Keratinocyte (primary cell): ENCODE data around the gene ZNF79. TPM values are rescaled to one million over a fixed set of nuclear protein-coding genes. Genes with fewer than 3 reads are reported as not detected.

ENCODE experiments used
- DNase-seq: peaks from one replicate; pipeline ENCODE4 v3.0.0-alpha.2; 2011; ENCODE audit warnings: low read depth, missing footprints, low spot score
- FAIRE-seq: peaks from 2 replicates; lab custom pipeline; 2011; peaks lifted over from hg19 to GRCh38; lab: Jason Lieb, UNC
- H2AFZ ChIP-seq: 2 replicates; pipeline ENCODE4 v1.6.0; 2012; ENCODE audit warnings: low read length, control low read depth, inconsistent platforms; ENCODE audit not compliant: control insufficient read depth
- H3K27ac ChIP-seq: 2 replicates; pipeline ENCODE4 v1.5.1; 2011; ENCODE audit warnings: low read length; ENCODE audit not compliant: control insufficient read depth, insufficient read depth
- H3K27me3 ChIP-seq: 3 replicates; pipeline ENCODE4 v1.6.0; 2011; ENCODE audit warnings: low read length; ENCODE audit not compliant: control insufficient read depth, insufficient read depth; ENCODE audit errors: extremely low read depth
- H3K36me3 ChIP-seq, 2 experiments: 2 replicates in 1 of 2; 3 replicates in 1 of 2; pipeline ENCODE4 v1.5.1; 2011; ENCODE audit warnings: low read length in 2 of 2, mild to moderate bottlenecking in 1 of 2; ENCODE audit not compliant: control insufficient read depth in 2 of 2, insufficient read depth in 2 of 2; ENCODE audit errors: extremely low read depth in 1 of 2
- H3K4me1 ChIP-seq: 3 replicates; pipeline ENCODE4 v1.5.1; 2011; ENCODE audit warnings: low read length; ENCODE audit not compliant: control insufficient read depth, insufficient read depth; ENCODE audit errors: extremely low read depth
- H3K4me2 ChIP-seq: 3 replicates; pipeline ENCODE4 v1.6.0; 2011; ENCODE audit warnings: low read depth, low read length; ENCODE audit not compliant: control insufficient read depth, insufficient read depth; ENCODE audit errors: extremely low read depth
- H3K4me3 ChIP-seq, 3 experiments: fragments of 200-600 bp in 1 of 3; sonication (generic) in 1 of 3; 2 replicates in 2 of 3; 3 replicates in 1 of 3; pipeline ENCODE4 v1.5.1; 2011 to 2016; ENCODE audit warnings: low read length in 3 of 3, mild to moderate bottlenecking in 3 of 3, control low read depth in 2 of 3, inconsistent platforms in 1 of 3, low read depth in 1 of 3, mixed read lengths in 1 of 3, mixed run types in 1 of 3, moderate library complexity in 1 of 3; ENCODE audit not compliant: control insufficient read depth in 2 of 3, insufficient read depth in 2 of 3; ENCODE audit errors: extremely low read depth in 1 of 3
- H3K79me2 ChIP-seq: 2 replicates; pipeline ENCODE4 v1.6.0; 2012; ENCODE audit warnings: low read length; ENCODE audit not compliant: control insufficient read depth, insufficient read depth
- H3K9ac ChIP-seq: 3 replicates; pipeline ENCODE4 v1.6.0; 2011; ENCODE audit warnings: low read length; ENCODE audit not compliant: control insufficient read depth, insufficient read depth; ENCODE audit errors: extremely low read depth
- H3K9me1 ChIP-seq: 3 replicates; pipeline ENCODE4 v1.6.0; 2011; ENCODE audit warnings: low read length; ENCODE audit not compliant: control insufficient read depth, insufficient read depth; ENCODE audit errors: extremely low read depth
- H3K9me3 ChIP-seq: 2 replicates; pipeline ENCODE4 v1.5.1; 2012; ENCODE audit warnings: low read depth, low read length; ENCODE audit not compliant: control insufficient read depth
- H4K20me1 ChIP-seq: 3 replicates; pipeline ENCODE4 v1.6.0; 2011; ENCODE audit warnings: low read length; ENCODE audit not compliant: control insufficient read depth, insufficient read depth; ENCODE audit errors: extremely low read depth
- EZH2 ChIP-seq: IDR thresholded peaks from one replicate; pipeline ENCODE4 v1.6.1; 2012; ENCODE audit warnings: inconsistent platforms, mild to moderate bottlenecking, low read length, moderate library complexity
- dilution Hi-C: fragments of 300-500 bp; cut with MboI; formaldehyde crosslinking; loops from one replicate; pipeline ENCODE4 v1.7.0; 2020; ENCODE audit warnings: low sequenced_read_pairs; ENCODE audit not compliant: extremely low pct_ligation_motif_present
- polyA plus RNA-seq, 5 experiments: library from polyadenylated mRNA; depleted of rRNA in 3 of 5; stranded (reverse) in 3 of 5; stranded (forward) in 1 of 5; unstranded in 1 of 5; fragments of >200 nt; gene quantifications; 1 replicate in 1 of 5; 2 replicates in 3 of 5; 3 replicates in 1 of 5; pipeline versions ENCODE4 v1.2.1 to v1.2.3, GENCODE V29; 2011 to 2012; ENCODE audit warnings: missing spikeins in 2 of 5, low read depth in 1 of 5, low replicate concordance in 1 of 5
- TF ChIP-seq, protein P1 (sequence below), 3 experiments: IDR thresholded peaks in 1 of 3; conservative IDR thresholded peaks in 1 of 3; optimal IDR thresholded peaks in 1 of 3; 2 replicates in 2 of 3; 3 replicates in 1 of 3; pipeline versions ENCODE3 to v1.5.1; 2011; ENCODE audit warnings: low read length in 3 of 3, mild to moderate bottlenecking in 3 of 3, moderate library complexity in 2 of 3, control low read depth in 1 of 3, inconsistent platforms in 1 of 3; ENCODE audit not compliant: insufficient read depth in 2 of 3; ENCODE audit errors: extremely low read depth in 1 of 3

Gene ZNF79
- polyA plus RNA-seq, 1 donor (not counting 4 experiments of a cell fraction or from before 2014, with no cell fraction given): 4.8 TPM

DNA sequence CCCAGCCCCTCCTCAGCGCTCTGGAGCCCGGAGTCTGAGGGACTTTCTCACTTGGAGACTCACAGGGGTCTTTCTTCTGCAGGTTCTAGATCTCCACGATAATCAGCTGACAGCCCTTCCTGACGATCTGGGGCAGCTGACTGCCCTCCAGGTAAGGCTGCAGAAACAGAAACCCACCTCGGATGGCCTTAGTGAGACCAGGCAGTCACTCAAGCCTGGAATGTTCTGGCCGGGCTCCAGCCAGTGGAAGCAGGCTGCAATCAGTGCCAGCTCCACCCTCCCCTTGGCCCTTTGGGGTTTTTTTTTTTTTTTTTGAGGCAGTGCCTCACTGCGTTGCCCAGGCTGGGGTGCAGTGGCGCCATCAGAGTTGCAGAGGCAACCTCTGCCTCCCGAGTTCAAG, 34.7 kb downstream of the ZNF79 start:
- Histone ChIP-seq H3K4me2 (no peak overlapping the region), H4K20me1 (peaks cover 3% of the 10 kb centered on the region), H3K4me1 (no peaks in the 10 kb centered on the region), H3K79me2 (no peaks in the 10 kb centered on the region), H3K36me3 (peaks cover 22 to 36% of the 10 kb centered on the region in 2 experiments), H3K4me3 (no peak overlapping the region), H3K9me3 (no peaks in the 10 kb centered on the region), H2AFZ (no peak overlapping the region), H3K27me3 (no peaks in the 10 kb centered on the region), H3K9ac (no peak overlapping the region), H3K27ac (no peak overlapping the region), H3K9me1 (no peaks in the 10 kb centered on the region)
- TF ChIP-seq EZH2: no peak
- TF ChIP-seq, protein P1, sequence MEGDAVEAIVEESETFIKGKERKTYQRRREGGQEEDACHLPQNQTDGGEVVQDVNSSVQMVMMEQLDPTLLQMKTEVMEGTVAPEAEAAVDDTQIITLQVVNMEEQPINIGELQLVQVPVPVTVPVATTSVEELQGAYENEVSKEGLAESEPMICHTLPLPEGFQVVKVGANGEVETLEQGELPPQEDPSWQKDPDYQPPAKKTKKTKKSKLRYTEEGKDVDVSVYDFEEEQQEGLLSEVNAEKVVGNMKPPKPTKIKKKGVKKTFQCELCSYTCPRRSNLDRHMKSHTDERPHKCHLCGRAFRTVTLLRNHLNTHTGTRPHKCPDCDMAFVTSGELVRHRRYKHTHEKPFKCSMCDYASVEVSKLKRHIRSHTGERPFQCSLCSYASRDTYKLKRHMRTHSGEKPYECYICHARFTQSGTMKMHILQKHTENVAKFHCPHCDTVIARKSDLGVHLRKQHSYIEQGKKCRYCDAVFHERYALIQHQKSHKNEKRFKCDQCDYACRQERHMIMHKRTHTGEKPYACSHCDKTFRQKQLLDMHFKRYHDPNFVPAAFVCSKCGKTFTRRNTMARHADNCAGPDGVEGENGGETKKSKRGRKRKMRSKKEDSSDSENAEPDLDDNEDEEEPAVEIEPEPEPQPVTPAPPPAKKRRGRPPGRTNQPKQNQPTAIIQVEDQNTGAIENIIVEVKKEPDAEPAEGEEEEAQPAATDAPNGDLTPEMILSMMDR (optimal IDR thresholded peaks at IDR 0.05 in 1 of 3, IDR thresholded peaks at IDR 0.05 in 1 of 3, conservative IDR thresholded peaks at IDR 0.05 in 1 of 3; ENCODE audit: extremely low read depth in 1 of 3, insufficient read depth in 2 of 3, low read length in 3 of 3): no peak
- no peak for FAIRE-seq
- DNase-seq: no peak
- dilution Hi-C loops: no loop called here

DNA sequence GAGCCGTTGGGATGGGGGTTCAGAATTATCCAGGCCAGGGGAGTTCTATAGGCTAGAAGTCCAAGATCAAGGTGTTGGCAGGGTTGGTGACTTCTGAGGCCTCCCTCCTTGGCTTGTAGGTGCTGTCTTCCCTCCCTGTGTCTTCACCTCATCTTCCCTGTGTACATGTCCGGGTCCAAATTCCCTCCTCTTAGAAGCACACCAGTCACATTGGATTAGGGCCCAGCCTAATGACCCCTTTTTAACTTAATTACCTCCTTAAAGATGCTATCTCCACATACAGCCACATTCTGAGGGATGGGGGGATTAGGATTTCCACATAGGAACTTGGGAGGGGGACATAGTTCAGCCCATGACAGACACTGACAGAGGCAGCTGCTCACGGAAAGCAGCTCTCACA, 39.2 kb downstream of the ZNF79 start:
- no peak for DNase-seq
- H3K4me3 ChIP-seq: no peak overlapping the region
- no peak overlapping the region for H3K9ac ChIP-seq

More for the DNA sequence above, 39.2 kb downstream of the ZNF79 start:
- Histone ChIP-seq H3K79me2 (no peaks in the 10 kb centered on the region), H3K36me3 (peaks cover 6 to 37% of the 10 kb centered on the region in 2 experiments), H3K27me3 (no peaks in the 10 kb centered on the region), H3K27ac (no peak overlapping the region), H3K9me1 (no peaks in the 10 kb centered on the region), H3K9me3 (no peaks in the 10 kb centered on the region), H2AFZ (no peak overlapping the region), H4K20me1 (no peaks in the 10 kb centered on the region), H3K4me2 (no peak overlapping the region), H3K4me1 (no peaks in the 10 kb centered on the region)
- dilution Hi-C loops: no loop called here
- no peak for FAIRE-seq
- TF ChIP-seq EZH2: no peak
- TF ChIP-seq, protein P1 (optimal IDR thresholded peaks at IDR 0.05 in 1 of 3, IDR thresholded peaks at IDR 0.05 in 1 of 3, conservative IDR thresholded peaks at IDR 0.05 in 1 of 3; ENCODE audit: extremely low read depth in 1 of 3, insufficient read depth in 2 of 3, low read length in 3 of 3): no peak
